ENCODE data around the gene PIP5K1C. TPM values are rescaled to one million over a fixed set of nuclear protein-coding genes. Genes with fewer than 3 reads are reported as not detected.
"Not testable (repeated sequence)": the region's sequence is repeated elsewhere in the genome, so short reads cannot be mapped to it uniquely, and the experiment has no call there.

The PIP5K1C gene
- total RNA-seq, 1 donor from 2014 or later: 40.0 TPM

DNA sequence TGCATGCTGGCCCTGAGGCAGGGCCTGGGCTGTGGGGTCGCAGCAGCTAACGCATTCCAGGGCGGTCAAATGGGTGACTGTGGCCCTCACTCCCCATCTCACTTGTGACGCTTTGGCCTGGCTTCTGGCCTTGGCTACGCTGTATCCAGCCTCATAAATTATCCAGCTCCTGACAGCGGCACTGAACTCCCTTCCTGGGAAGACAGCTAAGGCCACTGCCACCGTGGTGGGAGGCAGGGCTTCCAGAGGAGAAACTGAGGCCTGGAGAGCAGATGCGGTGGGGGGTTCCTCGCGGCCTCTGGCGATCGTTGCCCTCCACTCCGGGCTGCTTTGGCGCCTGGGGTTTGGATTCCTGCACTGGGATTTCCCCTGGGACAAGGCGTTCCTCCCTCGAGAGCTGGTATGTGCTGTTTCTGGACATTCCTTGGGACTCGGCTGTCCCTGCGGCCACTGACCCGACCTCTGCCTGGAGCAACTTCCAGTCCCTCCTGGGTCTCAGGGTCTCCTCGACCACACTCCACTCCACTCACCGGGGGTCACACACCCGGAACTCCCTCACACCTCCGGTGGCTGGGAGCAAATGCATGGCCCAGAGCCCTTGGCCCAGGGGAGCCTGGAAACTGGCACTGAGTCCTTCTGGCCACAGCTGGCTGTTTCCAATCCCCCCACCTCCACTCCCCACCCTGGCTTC, 97.0 kb downstream of the PIP5K1C start:
- DNase-seq (ENCODE audit: low spot score): no peak

DNA sequence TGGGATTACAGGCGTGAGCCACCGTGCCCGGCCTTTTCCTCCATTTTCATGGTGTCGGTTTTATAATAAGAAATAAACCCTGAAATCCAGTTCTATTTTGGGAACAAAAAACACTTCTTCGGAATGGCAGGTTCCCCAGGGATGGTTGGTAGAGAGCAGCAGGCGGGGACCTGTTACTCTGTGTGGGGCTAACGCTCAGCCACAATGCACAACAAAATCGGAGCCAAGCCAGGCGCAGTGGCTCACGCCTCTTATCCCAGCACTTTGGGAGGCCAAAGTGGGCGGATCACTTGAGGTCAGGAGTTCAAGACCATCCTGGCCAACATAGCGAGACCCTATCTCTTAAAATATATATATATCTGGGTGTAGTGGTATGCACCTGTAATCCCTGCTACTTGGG, 99.2 kb downstream of the PIP5K1C start:
- no peak for DNase-seq (ENCODE audit: low spot score)

DNA sequence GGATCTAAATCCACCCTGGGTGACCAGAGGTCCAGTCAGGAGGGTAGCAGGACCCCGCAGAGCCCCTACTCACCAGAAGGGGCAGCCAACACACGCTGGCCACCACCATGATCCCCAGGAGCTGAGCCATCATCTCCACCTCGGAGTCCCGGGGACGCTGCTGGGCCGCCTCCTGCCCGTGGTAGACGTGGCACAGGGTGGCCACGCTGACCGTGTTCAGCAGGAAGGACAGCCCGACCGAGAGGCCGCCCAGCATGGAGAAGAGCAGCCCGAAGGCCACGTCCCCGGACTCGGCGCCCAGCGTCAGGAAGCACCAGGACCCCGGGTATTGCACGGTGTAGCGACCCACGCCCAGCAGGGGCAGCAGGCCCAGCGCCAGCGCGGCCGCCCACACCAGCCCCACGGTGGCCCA, 100.5 kb downstream of the PIP5K1C start:
- no peak for DNase-seq (ENCODE audit: low spot score)

DNA sequence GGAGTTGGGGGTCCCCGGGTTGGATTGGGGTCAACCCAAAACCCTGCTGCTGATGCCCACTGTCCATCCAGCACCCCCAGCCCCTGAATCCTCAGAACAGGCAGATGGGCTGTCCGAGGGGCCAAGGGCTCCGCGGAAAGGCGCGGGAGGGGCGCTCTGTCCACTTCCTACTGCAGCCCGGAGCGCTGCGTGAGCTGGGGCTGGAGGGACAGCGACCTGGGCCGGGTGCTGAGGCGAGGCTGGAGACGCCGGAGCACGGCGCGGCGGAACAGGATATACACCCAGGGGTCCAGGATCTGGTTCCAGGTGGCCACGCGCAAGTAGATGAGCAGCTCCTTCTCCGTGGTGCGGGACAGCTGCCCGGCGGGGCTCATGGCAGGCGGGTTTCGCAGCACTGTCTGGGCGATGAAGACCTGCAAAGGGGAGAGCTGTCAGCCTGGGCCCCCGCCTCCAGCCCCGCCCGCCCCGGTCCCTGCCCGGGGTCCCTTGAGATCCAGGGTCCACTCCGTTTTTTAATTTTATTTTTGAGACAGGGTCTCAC, 104.7 kb downstream of the PIP5K1C start:
- no peak for DNase-seq (ENCODE audit: low spot score)

DNA sequence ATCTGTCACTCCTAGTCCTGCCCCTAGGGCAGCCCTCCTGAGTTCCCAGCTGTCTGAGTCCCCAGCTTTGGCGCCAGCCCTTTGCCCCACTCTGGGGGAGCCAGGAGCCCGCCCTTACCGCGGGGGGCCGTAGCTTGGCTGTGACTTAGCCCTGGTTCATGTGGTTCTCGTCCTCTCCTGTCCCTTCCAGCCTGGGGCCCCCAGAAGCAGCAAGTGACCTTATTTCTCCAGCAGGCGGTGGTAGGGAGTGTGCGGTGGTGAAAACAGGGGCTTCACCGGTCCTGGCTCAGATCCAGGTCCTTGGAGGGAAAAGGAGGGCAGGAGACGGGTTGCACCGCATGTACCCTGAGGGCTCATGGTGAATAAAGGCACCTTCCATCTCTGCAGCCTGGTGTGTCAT, 107.1 kb downstream of the PIP5K1C start:
- DNase-seq (ENCODE audit: low spot score): no peak

DNA sequence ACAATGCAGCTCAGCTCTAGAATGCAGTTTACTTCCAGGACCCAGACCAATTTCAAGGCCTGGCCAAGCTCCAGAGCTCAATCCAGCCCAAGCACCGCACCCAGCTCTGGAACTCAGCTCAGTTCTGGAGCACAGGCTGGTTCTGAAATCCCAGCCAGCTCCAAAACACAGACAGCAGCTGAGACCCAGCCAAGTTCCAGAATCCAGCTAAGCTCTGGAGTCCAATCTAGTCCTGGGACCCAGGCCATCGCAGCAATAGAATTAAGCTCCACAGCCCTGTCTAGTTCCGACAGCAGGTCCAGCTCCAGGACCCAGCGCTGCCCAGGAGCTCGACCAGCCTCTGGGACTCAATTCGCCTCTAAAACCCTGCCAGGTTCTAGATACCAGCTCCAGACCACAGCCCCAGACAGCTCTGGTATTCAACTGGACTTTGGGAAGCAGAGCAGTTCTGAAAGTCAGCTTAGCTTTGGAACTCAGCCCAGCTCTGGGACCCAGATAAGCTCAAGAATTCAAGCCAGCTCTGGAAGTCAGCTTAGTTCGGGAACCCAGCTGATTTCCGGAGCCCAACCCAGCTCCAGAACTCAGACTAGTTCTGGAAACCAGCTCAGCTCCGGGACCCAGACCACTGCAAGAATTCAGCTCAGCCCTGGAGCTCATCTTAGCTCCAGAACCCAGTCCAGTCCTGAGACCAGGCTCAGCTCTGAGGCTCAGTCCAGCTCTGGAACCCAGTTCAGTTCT, 108.2 kb downstream of the PIP5K1C start:
- DNase-seq (ENCODE audit: low spot score): no peak

DNA sequence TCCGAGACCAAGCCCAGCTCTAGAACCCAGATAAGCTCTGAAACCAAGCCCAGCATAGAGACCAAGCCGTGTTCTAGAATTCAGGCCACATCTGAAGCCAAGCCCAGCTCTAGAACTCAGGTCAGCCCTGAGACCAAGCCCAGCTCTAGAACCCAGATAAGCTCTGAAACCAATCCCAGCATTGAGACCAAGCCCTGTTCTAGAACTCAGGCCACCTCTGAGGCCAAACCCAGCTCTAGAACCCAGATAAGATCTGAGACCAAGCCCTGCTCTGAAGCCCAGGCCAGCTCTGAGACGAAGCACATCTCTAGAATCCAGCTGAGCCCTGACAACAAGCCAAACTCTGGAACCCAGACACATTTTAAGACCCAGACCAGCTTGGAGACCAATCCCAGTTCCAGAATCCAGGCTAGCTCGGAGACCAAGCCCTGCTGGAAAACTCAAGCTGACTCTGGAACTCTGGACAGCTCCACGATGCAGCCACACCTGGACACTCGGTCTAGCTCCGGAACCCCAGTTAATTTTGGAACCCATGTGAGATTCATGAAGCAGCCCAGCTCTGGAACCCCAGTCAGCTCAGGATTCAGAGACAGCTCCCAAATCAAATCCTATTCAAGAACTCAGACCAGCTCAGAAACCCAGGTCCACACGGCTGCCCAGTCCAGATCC, 109.1 kb downstream of the PIP5K1C start:
- no peak for DNase-seq (ENCODE audit: low spot score)

DNA sequence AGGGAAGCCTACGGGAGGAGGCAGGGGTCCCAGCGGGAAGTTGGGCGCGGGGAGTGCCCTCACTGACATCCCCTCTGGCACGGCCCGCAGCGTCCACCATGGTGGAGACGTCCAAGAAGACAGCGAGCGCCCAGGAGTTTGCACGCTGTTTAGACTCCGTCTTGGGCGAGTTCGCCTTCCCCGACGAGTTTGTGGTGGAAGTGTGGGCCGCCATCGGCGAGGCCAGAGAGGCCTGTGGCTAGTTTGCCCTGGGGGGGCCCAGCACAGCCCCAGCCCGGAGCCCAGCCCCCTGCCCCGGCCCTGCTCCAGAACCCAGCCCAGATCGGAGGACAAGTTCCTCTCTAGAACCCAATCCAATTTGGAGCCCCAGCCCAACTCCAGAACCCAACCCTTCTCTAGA, 110.3 kb downstream of the PIP5K1C start:
- DNase-seq (ENCODE audit: low spot score): no peak

DNA sequence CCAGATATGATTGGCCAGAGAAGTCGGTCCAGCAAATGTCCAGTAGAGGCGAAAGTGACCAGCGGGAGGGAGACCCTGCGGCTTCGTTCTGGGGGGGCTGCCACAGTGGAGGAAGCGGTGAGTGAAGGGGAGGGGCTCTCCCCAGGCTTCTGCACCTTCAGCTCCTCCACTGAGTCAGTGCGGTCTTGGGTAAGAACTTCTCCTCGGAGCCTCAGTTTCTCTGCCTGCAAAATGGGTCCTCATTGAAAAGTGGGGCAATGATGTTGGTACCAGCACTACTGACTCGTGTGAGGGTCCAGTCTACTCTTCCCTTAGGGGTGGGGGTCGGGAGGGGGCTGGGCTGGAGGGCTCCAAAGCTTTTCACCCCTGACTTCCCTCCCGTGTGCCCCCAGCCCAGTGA, 110.8 kb downstream of the PIP5K1C start:
- DNase-seq (ENCODE audit: low spot score): no peak

DNA sequence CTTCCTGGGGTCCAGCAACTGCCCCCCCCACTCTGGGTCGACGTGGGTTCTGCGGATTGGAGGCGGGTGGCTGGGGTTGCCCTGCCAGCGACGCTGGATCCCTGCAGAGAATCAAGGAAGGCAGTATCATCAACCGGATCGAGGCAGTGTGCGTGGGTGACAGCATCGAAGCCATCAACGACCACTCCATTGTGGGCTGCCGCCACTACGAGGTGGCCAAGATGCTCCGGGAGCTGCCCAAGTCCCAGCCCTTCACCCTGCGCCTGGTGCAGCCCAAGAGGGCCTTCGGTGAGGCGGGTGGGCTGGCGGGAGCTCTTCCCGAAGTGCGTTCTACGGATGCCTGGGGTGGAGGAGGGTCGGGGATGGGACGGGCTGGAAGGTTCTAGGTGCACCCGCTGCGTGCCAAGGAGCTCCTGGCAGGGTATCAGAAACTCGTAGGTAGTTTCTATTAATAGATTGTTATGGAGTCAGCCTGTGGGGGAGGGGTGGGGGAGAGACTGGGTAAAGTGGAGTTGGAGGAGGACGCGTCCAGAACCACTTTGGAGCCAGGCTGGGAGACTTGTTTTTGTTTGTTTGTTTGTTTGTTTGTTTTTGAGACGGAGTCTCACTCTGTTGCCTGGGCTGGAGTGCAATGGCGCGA, 113.4 kb downstream of the PIP5K1C start:
- no peak for DNase-seq (ENCODE audit: low spot score)

DNA sequence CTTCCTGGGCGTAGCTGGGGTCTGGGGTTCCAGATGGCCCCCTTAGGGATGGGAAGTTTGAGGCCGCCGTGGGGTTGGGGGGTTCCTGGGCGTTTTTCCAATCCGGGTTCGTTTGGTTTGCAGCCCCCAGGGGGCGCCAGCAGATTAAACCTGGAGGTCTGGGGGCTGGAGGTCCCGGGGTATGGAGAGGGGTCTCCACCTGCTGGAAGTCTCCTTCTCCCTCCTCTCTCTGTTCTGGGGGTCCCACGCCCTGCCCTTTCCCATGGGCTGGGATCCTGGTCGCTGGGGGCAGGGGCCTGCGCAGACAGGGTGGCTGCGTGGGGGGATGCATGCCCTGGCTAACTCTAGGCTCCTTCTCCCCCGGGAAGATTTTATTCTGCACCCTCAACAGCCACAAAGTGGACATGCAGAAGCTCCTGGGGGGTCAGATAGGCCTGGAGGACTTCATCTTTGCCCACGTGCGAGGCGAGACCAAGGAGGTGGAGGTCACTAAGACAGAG, 114.1 kb downstream of the PIP5K1C start:
- DNase-seq (ENCODE audit: low spot score): no peak

DNA sequence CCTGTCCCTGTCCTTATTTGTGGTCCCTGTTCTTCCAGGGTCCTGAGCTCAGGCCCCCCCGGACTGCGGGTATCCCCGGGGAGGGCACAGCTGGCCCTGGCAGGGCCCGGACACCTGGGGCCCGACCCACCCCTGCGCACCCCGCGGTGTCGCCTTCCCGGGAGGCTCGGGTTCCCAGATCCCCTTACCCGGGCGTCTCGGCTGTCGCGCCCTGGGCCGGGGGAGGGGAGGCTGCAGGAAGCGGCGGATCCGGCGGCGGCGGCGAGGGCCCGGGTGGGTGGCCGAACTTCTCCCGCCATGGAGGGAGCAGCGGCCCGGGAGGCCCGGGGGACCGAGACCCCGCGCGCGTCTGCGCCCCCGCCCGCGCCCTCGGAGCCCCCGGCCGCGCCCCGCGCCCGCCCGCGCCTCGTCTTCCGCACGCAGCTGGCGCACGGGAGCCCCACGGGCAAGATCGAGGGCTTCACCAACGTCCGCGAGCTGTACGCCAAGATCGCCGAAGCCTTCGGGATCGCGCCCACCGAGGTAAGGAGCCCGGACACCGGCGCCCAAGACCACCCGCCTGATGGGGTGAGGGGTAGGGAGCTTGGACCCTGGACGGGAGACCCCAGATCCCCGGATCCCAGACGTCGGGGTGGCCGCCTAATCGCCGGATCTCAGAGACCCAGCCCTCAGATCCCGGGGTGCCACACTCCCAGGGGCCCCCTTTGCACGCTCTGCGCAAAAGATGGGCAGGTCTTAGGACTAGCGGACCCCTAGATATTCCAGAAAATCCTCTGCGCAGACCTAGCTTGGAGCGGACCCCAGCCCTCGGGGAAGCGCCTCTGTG, 114.8 kb downstream of the PIP5K1C start, which contains the start of gene GIPC3:
GIPC3 (plus strand) TSS at position 178 of the 826 bp plus-strand sequence; CDS start at position 298, 120 bp downstream.
- no peak for DNase-seq (ENCODE audit: low spot score)

DNA sequence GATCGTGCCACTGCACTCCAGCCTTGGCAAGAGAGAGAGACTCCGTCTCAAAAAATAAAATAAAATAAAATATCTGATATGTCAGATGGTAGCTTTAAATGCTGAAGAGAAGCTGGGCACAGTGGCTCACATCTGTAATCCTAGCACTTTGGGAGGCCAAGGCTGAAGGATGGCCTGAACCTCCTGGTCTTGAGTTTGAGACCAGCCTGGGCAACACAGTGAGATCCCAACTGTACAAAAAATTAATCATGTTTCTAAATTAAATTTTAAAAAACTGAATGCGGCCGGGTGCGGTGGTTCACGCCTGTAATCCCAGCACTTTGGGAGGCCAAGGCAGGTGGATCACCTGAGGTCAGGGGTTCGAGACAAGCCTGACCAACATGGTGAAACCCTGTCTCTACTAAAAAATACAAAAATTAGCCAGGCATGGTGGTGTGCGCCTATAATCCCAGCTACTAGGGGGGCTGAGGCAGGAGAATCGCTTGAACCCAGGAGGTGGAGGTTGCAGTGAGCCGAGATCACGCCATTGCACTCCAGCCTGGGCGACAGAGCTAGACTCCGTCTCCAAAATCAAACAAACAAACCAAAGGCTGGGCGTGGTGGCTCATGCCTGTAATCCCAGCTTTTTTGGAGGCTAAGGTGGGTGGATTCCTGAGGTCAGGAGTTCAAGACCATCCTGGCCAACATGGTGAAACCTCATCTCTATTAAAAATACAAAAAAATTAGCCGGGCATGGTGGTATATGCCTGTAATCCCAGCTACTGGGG, 116.0 kb downstream of the PIP5K1C start:
- not testable (repeated sequence) for DNase-seq (ENCODE audit: low spot score)

DNA sequence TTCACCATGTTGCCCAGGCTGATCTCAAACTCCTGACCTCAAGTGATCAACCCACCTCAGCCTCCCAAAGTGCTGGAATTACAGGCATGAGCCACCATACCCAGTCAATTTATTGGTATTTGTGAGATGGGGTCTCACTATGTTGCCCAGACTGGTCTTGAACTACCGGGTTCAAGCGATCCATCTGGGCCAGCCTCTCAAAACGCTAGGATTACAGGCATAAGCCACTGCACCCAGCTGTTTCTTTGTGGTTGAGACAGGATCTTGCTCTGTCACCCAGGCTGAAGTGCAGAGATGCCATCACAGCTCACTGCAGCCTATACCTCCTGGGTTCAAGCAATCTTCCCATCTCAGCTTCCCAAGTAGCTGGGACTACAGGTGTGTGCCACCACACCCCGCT, 118.5 kb downstream of the PIP5K1C start:
- DNase-seq (ENCODE audit: low spot score): not testable (repeated sequence)

Other genes starting within 250 kb of the PIP5K1C start
- 0.42 TPM for gene SMIM24, start 219.9 kb downstream of the PIP5K1C start, total RNA-seq
- gene SMIM44, start 217.0 kb downstream of the PIP5K1C start, total RNA-seq: not detected
- 10.5 TPM for gene DOHH, start 199.8 kb downstream of the PIP5K1C start, total RNA-seq
- gene FZR1, start 194.2 kb downstream of the PIP5K1C start, total RNA-seq: 28.1 TPM
- gene TEKTIP1, start 161.3 kb downstream of the PIP5K1C start, total RNA-seq: 0.51 TPM
- 63.1 TPM for gene MFSD12, start 142.9 kb downstream of the PIP5K1C start, total RNA-seq
- 55.1 TPM for gene HMG20B, start 127.5 kb downstream of the PIP5K1C start, total RNA-seq
- gene GIPC3, start 115.0 kb downstream of the PIP5K1C start, total RNA-seq: 1.8 TPM
- gene TBXA2R, start 93.6 kb downstream of the PIP5K1C start, total RNA-seq: 5.4 TPM
- 18.9 TPM for gene CACTIN, start 73.7 kb downstream of the PIP5K1C start, total RNA-seq
- gene TJP3, start 7.9 kb upstream of the PIP5K1C start, total RNA-seq: 0.39 TPM
- 12.1 TPM for gene APBA3, start 61.2 kb upstream of the PIP5K1C start, total RNA-seq
- 72.7 TPM for gene MRPL54, start 62.2 kb upstream of the PIP5K1C start, total RNA-seq
- not detected for gene RAX2, start 71.8 kb upstream of the PIP5K1C start, total RNA-seq
- 3.3 TPM for gene MATK, start 85.9 kb upstream of the PIP5K1C start, total RNA-seq
- not detected for gene ZFR2, start 168.6 kb upstream of the PIP5K1C start, total RNA-seq
- gene ATCAY, start 180.2 kb upstream of the PIP5K1C start, total RNA-seq: not detected
- not detected for gene NMRK2, start 232.6 kb upstream of the PIP5K1C start, total RNA-seq